CD14-positive monocyte (primary cell): ENCODE data around the gene PNKD. TPM values are rescaled to one million over a fixed set of nuclear protein-coding genes. Genes with fewer than 3 reads are reported as not detected.

Source experiments
- DNase-seq, 3 donors: peaks; one replicate each; pipeline ENCODE4 v3.0.0-alpha.2; 2011 to 2022
- H2AFZ ChIP-seq: 2 replicates; pipeline ENCODE4 v1.6.0; 2012; ENCODE audit warnings: mild to moderate bottlenecking, low read depth, low read length, inconsistent platforms; ENCODE audit not compliant: insufficient read depth, poor library complexity, severe bottlenecking
- H3K27ac ChIP-seq, 2 donors: 1 replicate in 1 of 2; 2 replicates in 1 of 2; pipeline ENCODE4 v1.5.1; 2012 to 2013; ENCODE audit warnings: low read length in 2 of 2, control low read depth in 1 of 2, inconsistent platforms in 1 of 2, low read depth in 1 of 2, mild to moderate bottlenecking in 1 of 2
- H3K27me3 ChIP-seq, 2 donors: one replicate each; pipeline versions ENCODE4 v1.6.0 to v1.6.1; 2011 to 2013; ENCODE audit warnings: low read length in 2 of 2; ENCODE audit not compliant: control insufficient read depth in 2 of 2, insufficient read depth in 2 of 2
- H3K36me3 ChIP-seq, 2 donors: replicated peaks in 1 of 2; 1 replicate in 1 of 2; 2 replicates in 1 of 2; pipeline versions ENCODE4 v1.5.1 to v1.6.1; 2012 to 2013; ENCODE audit warnings: low read length in 2 of 2, control low read depth in 1 of 2, inconsistent platforms in 1 of 2, mild to moderate bottlenecking in 1 of 2; ENCODE audit not compliant: insufficient read depth in 2 of 2, control insufficient read depth in 1 of 2
- H3K4me1 ChIP-seq, 2 donors: 1 replicate in 1 of 2; 2 replicates in 1 of 2; pipeline versions ENCODE4 v1.5.1 to v1.6.1; 2012 to 2013; ENCODE audit warnings: low read length in 2 of 2, control low read depth in 1 of 2, inconsistent platforms in 1 of 2, mild to moderate bottlenecking in 1 of 2, moderate library complexity in 1 of 2; ENCODE audit not compliant: insufficient read depth in 2 of 2, control insufficient read depth in 1 of 2
- H3K4me2 ChIP-seq: replicated peaks from 2 replicates; pipeline ENCODE3; 2012; ENCODE audit warnings: low read length, moderate library complexity, mild to moderate bottlenecking; ENCODE audit not compliant: poor library complexity, severe bottlenecking; ENCODE audit errors: extremely low read depth
- H3K4me3 ChIP-seq, 3 experiments: fragments of 200-600 bp in 1 of 3; sonication (generic) in 1 of 3; replicated peaks in 1 of 3; 1 replicate in 2 of 3; 2 replicates in 1 of 3; pipeline ENCODE4 v1.5.1; 2011 to 2013; ENCODE audit warnings: low read length in 3 of 3, mild to moderate bottlenecking in 3 of 3, control low read depth in 2 of 3, low read depth in 2 of 3, inconsistent platforms in 1 of 3, moderate library complexity in 1 of 3
- H3K79me2 ChIP-seq: 2 replicates; pipeline ENCODE4 v1.6.0; 2012; ENCODE audit warnings: mild to moderate bottlenecking, control low read depth, inconsistent platforms, low read length, moderate library complexity; ENCODE audit not compliant: insufficient read depth
- H3K9ac ChIP-seq: 2 replicates; pipeline ENCODE4 v1.6.0; 2017; ENCODE audit warnings: low read length, mild to moderate bottlenecking; ENCODE audit not compliant: insufficient read depth, poor library complexity, severe bottlenecking
- H3K9me3 ChIP-seq, 2 donors: replicated peaks in 1 of 2; 1 replicate in 1 of 2; 2 replicates in 1 of 2; pipeline versions ENCODE4 v1.5.1 to v1.6.1; 2012 to 2013; ENCODE audit warnings: low read length in 2 of 2, control low read depth in 1 of 2; ENCODE audit not compliant: control insufficient read depth in 1 of 2, insufficient read depth in 1 of 2
- H4K20me1 ChIP-seq: 2 replicates; pipeline ENCODE4 v1.6.0; 2012; ENCODE audit warnings: mild to moderate bottlenecking, low read length, control low read depth, moderate library complexity; ENCODE audit not compliant: insufficient read depth
- H3K27ac Mint-ChIP-seq, 7 donors: one replicate each; pipeline ENCODE4 v1.8.0; 2020; ENCODE audit warnings: mild to moderate bottlenecking in 7 of 7, mixed read lengths in 7 of 7, moderate library complexity in 6 of 7, inconsistent platforms in 2 of 7
- H3K27me3 Mint-ChIP-seq, 3 donors: one replicate each; pipeline ENCODE4 v1.8.0; 2021 to 2022; ENCODE audit warnings: low read depth in 3 of 3, mild to moderate bottlenecking in 3 of 3, mixed read lengths in 3 of 3, moderate library complexity in 3 of 3, inconsistent platforms in 1 of 3
- H3K36me3 Mint-ChIP-seq, 2 donors: one replicate each; pipeline ENCODE4 v1.8.0; 2020; ENCODE audit warnings: mixed read lengths in 2 of 2, inconsistent platforms in 1 of 2, mild to moderate bottlenecking in 1 of 2
- H3K4me1 Mint-ChIP-seq: one replicate; pipeline ENCODE4 v1.8.0; 2020; ENCODE audit warnings: mild to moderate bottlenecking, mixed read lengths
- H3K4me3 Mint-ChIP-seq, 2 donors: one replicate each; pipeline ENCODE4 v1.8.0; 2020; ENCODE audit warnings: mild to moderate bottlenecking in 2 of 2, mixed read lengths in 2 of 2, moderate library complexity in 1 of 2
- H3K9me3 Mint-ChIP-seq, 7 donors: one replicate each; pipeline ENCODE4 v1.8.0; 2020 to 2022; ENCODE audit warnings: mixed read lengths in 7 of 7, mild to moderate bottlenecking in 6 of 7, moderate library complexity in 6 of 7, inconsistent platforms in 2 of 7
- WGBS: methylation state at CpG from one replicate; pipeline ENCODE4 v1.1.5; 2013; ENCODE audit warnings: missing lambda C conversion rate; ENCODE audit not compliant: insufficient coverage; 5-methylcytosine and 5-hydroxymethylcytosine counted together
- intact Hi-C, 2 donors: fragments of 100-400 bp; cut with micrococcal nuclease; formaldehyde crosslinking; loops; one replicate each; pipeline versions ENCODE4 v1.15.0 to v1.15.1; 2023
- polyA plus RNA-seq, 3 donors: library from polyadenylated mRNA; depleted of rRNA in 1 of 3; unstranded in 2 of 3; stranded (reverse) in 1 of 3; fragments of 300-500 nt in 2 of 3; fragments of >200 nt in 1 of 3; fragmentation: Illumina TruSeq in 2 of 3; gene quantifications; 1 replicate in 2 of 3; 2 replicates in 1 of 3; pipeline ENCODE4 v1.2.3, GENCODE V29; 2012 to 2021
- TF ChIP-seq, protein P1 (sequence below): fragments of 200-600 bp; IDR thresholded peaks from one replicate; pipeline ENCODE4 v1.8.0; 2022; ENCODE audit warnings: antibody characterized with exemption, mild to moderate bottlenecking

Gene PNKD
- polyA plus RNA-seq, 3 donors = 79.8 to 92.0 (median 88.2) TPM

DNA sequence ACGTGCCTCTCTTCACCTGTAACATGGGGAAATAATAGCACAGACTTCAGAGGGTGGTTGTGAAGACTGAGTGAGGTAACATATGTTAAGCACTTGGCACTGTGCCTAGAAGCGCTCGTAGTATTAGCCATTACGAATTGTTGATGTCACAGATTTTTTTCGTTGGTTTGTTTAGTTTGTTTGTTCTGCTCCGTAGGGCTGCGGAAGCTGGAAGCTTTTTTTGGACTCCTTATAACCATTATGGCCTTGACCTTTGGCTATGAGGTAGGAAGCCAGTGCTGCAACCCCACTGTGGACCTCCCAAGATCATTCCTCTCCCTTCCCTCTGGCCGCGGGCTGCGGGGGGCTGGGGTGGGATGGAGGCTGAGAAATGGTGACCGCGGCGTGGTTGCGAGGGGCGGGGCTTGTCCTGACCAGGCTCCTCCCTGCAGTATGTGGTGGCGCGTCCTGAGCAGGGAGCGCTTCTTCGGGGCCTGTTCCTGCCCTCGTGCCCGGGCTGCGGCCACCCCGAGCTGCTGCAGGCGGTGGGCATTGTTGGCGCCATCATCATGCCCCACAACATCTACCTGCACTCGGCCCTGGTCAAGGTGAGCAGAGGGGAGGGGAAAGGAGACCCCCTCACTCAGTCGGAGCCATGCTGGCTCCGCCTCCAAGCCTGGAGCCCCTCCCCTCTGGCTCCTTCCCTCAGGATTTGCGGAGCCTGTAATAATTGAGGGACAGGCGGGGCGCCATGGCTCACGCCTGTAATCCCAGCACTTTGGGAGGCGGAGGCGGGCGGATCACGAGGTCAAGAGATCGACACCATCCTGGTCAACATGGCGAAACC, 117.3 kb downstream of the PNKD start:
- Mint-ChIP-seq H3K4me1 (peaks cover 71% of the 10 kb centered on the region), H3K9me3 (peaks cover 0 to 2% (median 0%) of the 10 kb centered on the region in 7 donors), H3K27ac (peak overlapping the region; percentile 91 to 100 (median 96)), H3K4me3 (peak overlapping the region; percentile 89 to 100), H3K36me3 (peaks cover 81 to 96% of the 10 kb centered on the region in 2 donors), H3K27me3 (peaks cover 0 to 3% (median 0%) of the 10 kb centered on the region in 3 donors)
- Histone ChIP-seq H3K79me2 (peaks cover 74% of the 10 kb centered on the region), H3K4me3 (peak overlapping the region in 1 of 3 experiments; percentile 100), H3K9me3 (no peaks in the 10 kb centered on the region), H3K9ac (peak overlapping the region; percentile 34), H4K20me1 (peaks cover 98% of the 10 kb centered on the region), H3K27ac (peak overlapping the region; percentile 71 to 73), H3K4me1 (peaks cover 83 to 98% of the 10 kb centered on the region in 2 donors), H3K27me3 (no peaks in the 10 kb centered on the region), H3K4me2 (peak overlapping the region; percentile 100), H3K36me3 (peaks cover 80 to 81% of the 10 kb centered on the region in 2 donors), H2AFZ (no peak overlapping the region)
- 9% methylated on average over 17 of the region's 38 CpGs for WGBS
- intact Hi-C loops = no loop called here
- DNase-seq = peak; percentile 76 to 91 (median 79)
- TF ChIP-seq, protein P1, sequence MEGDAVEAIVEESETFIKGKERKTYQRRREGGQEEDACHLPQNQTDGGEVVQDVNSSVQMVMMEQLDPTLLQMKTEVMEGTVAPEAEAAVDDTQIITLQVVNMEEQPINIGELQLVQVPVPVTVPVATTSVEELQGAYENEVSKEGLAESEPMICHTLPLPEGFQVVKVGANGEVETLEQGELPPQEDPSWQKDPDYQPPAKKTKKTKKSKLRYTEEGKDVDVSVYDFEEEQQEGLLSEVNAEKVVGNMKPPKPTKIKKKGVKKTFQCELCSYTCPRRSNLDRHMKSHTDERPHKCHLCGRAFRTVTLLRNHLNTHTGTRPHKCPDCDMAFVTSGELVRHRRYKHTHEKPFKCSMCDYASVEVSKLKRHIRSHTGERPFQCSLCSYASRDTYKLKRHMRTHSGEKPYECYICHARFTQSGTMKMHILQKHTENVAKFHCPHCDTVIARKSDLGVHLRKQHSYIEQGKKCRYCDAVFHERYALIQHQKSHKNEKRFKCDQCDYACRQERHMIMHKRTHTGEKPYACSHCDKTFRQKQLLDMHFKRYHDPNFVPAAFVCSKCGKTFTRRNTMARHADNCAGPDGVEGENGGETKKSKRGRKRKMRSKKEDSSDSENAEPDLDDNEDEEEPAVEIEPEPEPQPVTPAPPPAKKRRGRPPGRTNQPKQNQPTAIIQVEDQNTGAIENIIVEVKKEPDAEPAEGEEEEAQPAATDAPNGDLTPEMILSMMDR = no peak

DNA sequence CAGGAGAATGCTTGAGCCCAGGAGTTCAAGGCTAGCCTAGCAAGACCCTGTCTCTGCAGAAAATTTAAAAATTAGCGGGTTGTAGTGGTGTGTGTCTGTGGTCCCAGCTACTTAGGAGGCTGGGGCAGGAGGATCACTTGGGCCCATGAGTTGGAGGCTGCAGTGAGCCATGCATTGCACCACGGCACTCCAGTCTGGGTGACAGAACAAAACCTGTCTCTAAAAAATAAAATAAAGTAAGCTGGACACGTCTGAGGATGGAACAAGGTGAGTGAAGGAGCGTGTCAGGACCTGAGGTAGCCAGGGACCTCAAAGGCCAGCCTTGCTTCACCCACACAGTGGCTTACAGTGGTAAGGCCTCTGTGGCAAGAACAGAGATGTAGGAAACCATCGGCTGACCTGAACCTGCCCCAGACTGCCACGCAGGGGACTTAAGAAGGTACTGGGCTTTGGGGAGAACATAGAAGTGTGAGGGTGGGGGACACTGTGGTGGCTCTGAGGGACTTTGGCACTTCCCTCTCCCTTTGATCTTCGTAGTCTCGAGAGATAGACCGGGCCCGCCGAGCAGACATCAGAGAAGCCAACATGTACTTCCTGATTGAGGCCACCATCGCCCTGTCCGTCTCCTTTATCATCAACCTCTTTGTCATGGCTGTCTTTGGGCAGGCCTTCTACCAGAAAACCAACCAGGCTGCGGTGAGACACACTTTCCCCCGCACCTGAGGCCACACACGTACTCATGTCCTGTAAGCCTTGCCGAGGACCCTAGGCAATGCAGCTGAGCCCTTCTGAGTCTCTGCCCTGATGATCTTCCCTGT, 119.2 kb downstream of the PNKD start:
- DNase-seq = no peak
- H3K4me3 Mint-ChIP-seq = peak overlapping the region in 1 of 2 donors; percentile 49
- Histone ChIP-seq H3K27me3 (no peaks in the 10 kb centered on the region), H3K4me3 (no peak overlapping the region), H3K27ac (no peak overlapping the region), H4K20me1 (peaks cover 98% of the 10 kb centered on the region), H2AFZ (no peak overlapping the region), H3K79me2 (peaks cover 61% of the 10 kb centered on the region), H3K4me1 (peaks cover 83 to 98% of the 10 kb centered on the region in 2 donors), H3K4me2 (no peak overlapping the region), H3K36me3 (peaks cover 94 to 98% of the 10 kb centered on the region in 2 donors), H3K9ac (no peak overlapping the region), H3K9me3 (no peaks in the 10 kb centered on the region)
- 87% methylated on average over 12 of the region's 17 CpGs for WGBS
- H3K36me3 Mint-ChIP-seq = peaks cover 92 to 99% of the 10 kb centered on the region in 2 donors
- H3K27me3 Mint-ChIP-seq = peaks cover 0 to 5% (median 0%) of the 10 kb centered on the region in 3 donors
- TF ChIP-seq, protein P1 = no peak
- peaks cover 0 to 2% (median 0%) of the 10 kb centered on the region in 7 donors for H3K9me3 Mint-ChIP-seq
- intact Hi-C loops = loop anchor here in 1 of 2 donors (10.0 kb wide), 1 partner anchor 175 kb away; the partner anchor contains the start of genes CNOT9 and USP37
- peaks cover 84% of the 10 kb centered on the region for H3K4me1 Mint-ChIP-seq
- H3K27ac Mint-ChIP-seq = peak overlapping the region; percentile 30 to 91 (median 76)
